ENCODE measurements around the gene TBCK.

The TBCK gene

DNA sequence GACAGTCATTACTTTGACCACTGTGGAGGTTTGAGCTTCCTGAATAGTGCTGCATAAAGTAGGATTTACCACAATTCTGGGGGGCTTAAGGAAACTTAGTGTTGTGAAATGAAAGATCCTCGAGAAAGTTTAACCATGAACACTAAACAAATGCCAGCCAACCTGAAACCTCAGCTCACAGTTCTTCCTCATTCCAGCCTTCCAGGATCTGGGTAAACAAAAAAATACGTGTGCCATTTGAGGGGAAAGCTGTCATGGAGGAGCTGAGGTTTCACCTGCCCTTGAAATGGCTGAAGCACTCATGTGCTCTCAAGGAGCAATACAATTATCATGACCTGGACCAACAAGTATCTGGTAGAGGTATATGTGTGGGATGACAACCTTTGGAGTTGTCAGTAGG lies 278.0 kb downstream of the TBCK start:
- Histone ChIP-seq H3K27ac (no peak overlapping the region), H3K27me3 (no peaks in the 10 kb centered on the region), H3K4me3 (ENCODE audit: low read depth in 1 of 2, low read length in 1 of 2) (no peak overlapping the region), H3K36me3 (no peaks in the 10 kb centered on the region), H3K9me3 (no peaks in the 10 kb centered on the region), H3K4me1 (ENCODE audit: control insufficient read depth in 1 of 2, insufficient read depth in 1 of 2, low read depth in 1 of 2, low read length in 1 of 2) (peaks cover 0 to 4% of the 10 kb centered on the region in 2 experiments)
- TF ChIP-seq, protein P1, sequence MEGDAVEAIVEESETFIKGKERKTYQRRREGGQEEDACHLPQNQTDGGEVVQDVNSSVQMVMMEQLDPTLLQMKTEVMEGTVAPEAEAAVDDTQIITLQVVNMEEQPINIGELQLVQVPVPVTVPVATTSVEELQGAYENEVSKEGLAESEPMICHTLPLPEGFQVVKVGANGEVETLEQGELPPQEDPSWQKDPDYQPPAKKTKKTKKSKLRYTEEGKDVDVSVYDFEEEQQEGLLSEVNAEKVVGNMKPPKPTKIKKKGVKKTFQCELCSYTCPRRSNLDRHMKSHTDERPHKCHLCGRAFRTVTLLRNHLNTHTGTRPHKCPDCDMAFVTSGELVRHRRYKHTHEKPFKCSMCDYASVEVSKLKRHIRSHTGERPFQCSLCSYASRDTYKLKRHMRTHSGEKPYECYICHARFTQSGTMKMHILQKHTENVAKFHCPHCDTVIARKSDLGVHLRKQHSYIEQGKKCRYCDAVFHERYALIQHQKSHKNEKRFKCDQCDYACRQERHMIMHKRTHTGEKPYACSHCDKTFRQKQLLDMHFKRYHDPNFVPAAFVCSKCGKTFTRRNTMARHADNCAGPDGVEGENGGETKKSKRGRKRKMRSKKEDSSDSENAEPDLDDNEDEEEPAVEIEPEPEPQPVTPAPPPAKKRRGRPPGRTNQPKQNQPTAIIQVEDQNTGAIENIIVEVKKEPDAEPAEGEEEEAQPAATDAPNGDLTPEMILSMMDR (IDR thresholded peaks at IDR 0.05): no peak

DNA sequence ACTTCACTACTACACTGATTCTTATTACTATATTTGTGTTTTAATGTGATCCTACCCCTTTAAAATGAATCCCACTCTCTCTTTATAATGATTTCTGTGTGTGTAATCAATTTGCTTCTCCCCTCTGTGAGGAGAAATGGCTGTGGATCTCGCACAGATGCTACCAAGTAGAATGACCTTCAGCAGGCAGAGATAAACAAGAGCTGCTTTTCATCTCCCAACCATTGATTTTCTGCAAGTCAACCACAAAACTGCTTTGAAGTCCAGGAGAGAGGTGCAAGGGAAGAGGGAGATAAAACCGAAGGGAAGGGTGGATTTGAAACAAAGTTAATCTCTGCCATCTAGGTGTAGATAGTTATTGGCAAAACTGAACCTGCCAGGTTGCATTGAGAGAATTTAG lies 279.2 kb downstream of the TBCK start:
- H3K36me3 ChIP-seq: no peaks in the 10 kb centered on the region
- H3K9me3 ChIP-seq: no peaks in the 10 kb centered on the region
- no peaks in the 10 kb centered on the region for H3K27me3 ChIP-seq
- H3K4me1 ChIP-seq (ENCODE audit: control insufficient read depth in 1 of 2, insufficient read depth in 1 of 2, low read depth in 1 of 2, low read length in 1 of 2): peaks cover 0 to 4% of the 10 kb centered on the region in 2 experiments
- TF ChIP-seq, protein P1 (IDR thresholded peaks at IDR 0.05): no peak
- H3K27ac ChIP-seq: no peak overlapping the region
- H3K4me3 ChIP-seq (ENCODE audit: low read depth in 1 of 2, low read length in 1 of 2): no peak overlapping the region

DNA sequence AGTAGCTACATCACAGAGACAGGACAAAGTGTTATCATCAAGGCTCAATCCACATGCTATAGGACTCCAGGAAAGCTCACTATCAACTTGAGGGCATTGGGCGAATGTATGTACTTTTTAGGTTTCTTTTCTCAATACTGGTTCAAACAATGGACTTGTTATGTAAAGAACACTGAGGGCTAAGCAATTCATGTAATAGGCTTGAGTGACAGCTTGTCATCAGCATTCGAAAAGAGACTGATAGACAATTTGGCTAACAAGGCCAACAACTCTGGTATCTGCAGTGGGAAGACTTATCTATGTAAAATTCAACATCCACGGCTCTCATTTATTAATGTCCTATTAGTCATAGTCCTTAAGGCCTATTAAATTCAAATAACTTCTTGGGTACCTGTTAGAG lies 279.7 kb downstream of the TBCK start:
- TF ChIP-seq, protein P1 (IDR thresholded peaks at IDR 0.05): no peak
- Histone ChIP-seq H3K27ac (no peak overlapping the region), H3K4me3 (ENCODE audit: low read depth in 1 of 2, low read length in 1 of 2) (no peak overlapping the region), H3K27me3 (no peaks in the 10 kb centered on the region), H3K36me3 (no peaks in the 10 kb centered on the region), H3K9me3 (no peaks in the 10 kb centered on the region), H3K4me1 (ENCODE audit: control insufficient read depth in 1 of 2, insufficient read depth in 1 of 2, low read depth in 1 of 2, low read length in 1 of 2) (peaks cover 0 to 4% of the 10 kb centered on the region in 2 experiments)

DNA sequence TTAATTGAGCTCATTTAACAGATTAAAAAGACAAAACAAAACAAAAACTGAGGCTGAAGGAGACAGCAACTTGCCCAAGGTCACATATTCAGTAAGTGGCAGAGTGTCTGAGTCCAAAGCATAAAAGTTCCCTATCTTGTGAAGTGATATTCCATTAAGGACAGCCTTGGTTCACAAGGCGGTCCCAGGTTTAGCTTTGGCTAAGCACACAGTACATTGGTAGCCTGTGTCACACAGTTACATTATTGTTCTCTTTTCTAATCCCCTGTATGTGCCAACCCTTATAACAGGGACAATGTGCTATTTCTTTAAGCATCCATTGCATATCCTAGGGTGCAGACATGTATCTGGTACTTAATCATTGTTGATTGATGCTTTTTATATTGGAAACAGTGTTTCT lies 280.8 kb downstream of the TBCK start:
- Histone ChIP-seq H3K27ac (no peak overlapping the region), H3K4me1 (ENCODE audit: control insufficient read depth in 1 of 2, insufficient read depth in 1 of 2, low read depth in 1 of 2, low read length in 1 of 2) (peaks cover 0 to 4% of the 10 kb centered on the region in 2 experiments), H3K36me3 (no peaks in the 10 kb centered on the region), H3K27me3 (no peaks in the 10 kb centered on the region), H3K9me3 (no peaks in the 10 kb centered on the region), H3K4me3 (ENCODE audit: low read depth in 1 of 2, low read length in 1 of 2) (no peak overlapping the region)
- TF ChIP-seq, protein P1 (IDR thresholded peaks at IDR 0.05): no peak

DNA sequence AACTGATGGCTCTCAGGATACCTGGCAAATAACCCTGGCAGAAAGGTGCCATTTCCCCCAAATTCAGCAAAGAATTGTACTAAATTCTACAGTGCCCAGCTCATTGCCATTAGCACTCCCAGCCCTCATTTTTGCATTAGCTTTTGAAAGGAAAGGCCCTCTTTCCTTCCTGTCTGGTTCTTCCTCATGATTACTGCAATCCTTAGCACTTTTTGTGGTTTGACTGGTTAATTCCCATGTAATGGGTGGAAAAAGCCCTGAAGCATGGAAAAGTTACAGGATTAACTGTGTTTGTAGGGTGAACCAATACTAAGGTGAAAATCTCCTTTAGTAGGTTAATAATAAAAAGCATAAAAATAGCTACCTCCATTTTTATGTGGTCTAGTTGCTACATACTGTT lies 281.3 kb downstream of the TBCK start:
- Histone ChIP-seq H3K4me3 (ENCODE audit: low read depth in 1 of 2, low read length in 1 of 2) (no peak overlapping the region), H3K27ac (no peak overlapping the region)

More for the DNA sequence above, 281.3 kb downstream of the TBCK start:
- TF ChIP-seq, protein P1 (IDR thresholded peaks at IDR 0.05): no peak
- Histone ChIP-seq H3K9me3 (no peaks in the 10 kb centered on the region), H3K27me3 (no peaks in the 10 kb centered on the region), H3K36me3 (no peaks in the 10 kb centered on the region), H3K4me1 (ENCODE audit: control insufficient read depth in 1 of 2, insufficient read depth in 1 of 2, low read depth in 1 of 2, low read length in 1 of 2) (peaks cover 0 to 4% of the 10 kb centered on the region in 2 experiments)
